ENCODE measurements around the gene LCE1D.

LCE1D gene

GRCh38 chr1:152823294-152823693 is 26.8 kb downstream of the LCE1D start:
- no peaks in the 10 kb centered on the region for H3K36me3 ChIP-seq (ENCODE audit: insufficient read depth, low read length)
- H3K9me3 ChIP-seq (ENCODE audit: low read length) = no peaks in the 10 kb centered on the region
- no peak overlapping the region for H3K4me3 ChIP-seq (ENCODE audit: low read depth in 1 of 2, low read length in 2 of 2)
- H3K27ac ChIP-seq (ENCODE audit: low read depth, low read length) = no peak overlapping the region
- H3K27me3 ChIP-seq (ENCODE audit: control insufficient read depth in 1 of 2, insufficient read depth in 2 of 2, low read length in 2 of 2) = no peaks in the 10 kb centered on the region
- no peak overlapping the region for H3K9ac ChIP-seq (ENCODE audit: low read length)
- no peaks in the 10 kb centered on the region for H3K4me1 ChIP-seq (ENCODE audit: insufficient read depth, low read length)

- H3K4me1 ChIP-seq (ENCODE audit: insufficient read depth, low read length) = no peaks in the 10 kb centered on the region
- no peaks in the 10 kb centered on the region for H3K9me3 ChIP-seq (ENCODE audit: low read length)
Observed at GRCh38 chr1:152824964-152825363, 28.4 kb downstream of the LCE1D start.

GRCh38 chr1:152827173-152827572 is 30.7 kb downstream of the LCE1D start, which contains the start of gene LCE1A:
LCE1A (plus strand) TSS chr1:152827473; CDS start chr1:152827473, 0 bp downstream.
- Histone ChIP-seq H3K36me3 (ENCODE audit: insufficient read depth, low read length) (no peaks in the 10 kb centered on the region), H3K9ac (ENCODE audit: low read length) (no peak within 1 kb of the TSS), H3K4me3 (ENCODE audit: low read depth in 1 of 2, low read length in 2 of 2) (no peak within 1 kb of the TSS), H3K9me3 (ENCODE audit: low read length) (no peaks in the 10 kb centered on the region), H3K27me3 (ENCODE audit: control insufficient read depth in 1 of 2, insufficient read depth in 2 of 2, low read length in 2 of 2) (no peaks in the 10 kb centered on the region), H3K27ac (ENCODE audit: low read depth, low read length) (no peak within 1 kb of the TSS), H3K4me1 (ENCODE audit: insufficient read depth, low read length) (no peaks in the 10 kb centered on the region)

More at GRCh38 chr1:152824964-152825363, 28.4 kb downstream of the LCE1D start:
- H3K9ac ChIP-seq (ENCODE audit: low read length) = no peak overlapping the region
- H3K27ac ChIP-seq (ENCODE audit: low read depth, low read length) = no peak overlapping the region
- H3K27me3 ChIP-seq (ENCODE audit: control insufficient read depth in 1 of 2, insufficient read depth in 2 of 2, low read length in 2 of 2) = no peaks in the 10 kb centered on the region
- H3K4me3 ChIP-seq (ENCODE audit: low read depth in 1 of 2, low read length in 2 of 2) = no peak overlapping the region
- no peaks in the 10 kb centered on the region for H3K36me3 ChIP-seq (ENCODE audit: insufficient read depth, low read length)

- H3K4me3 ChIP-seq (ENCODE audit: low read depth in 1 of 2, low read length in 2 of 2) = no peak overlapping the region
Observed at GRCh38 chr1:152836870-152837269, 40.3 kb downstream of the LCE1D start.

GRCh38 chr1:152842556-152842955 is 46.0 kb downstream of the LCE1D start, which contains the start of gene LCE6A:
LCE6A (plus strand) TSS chr1:152842856; CDS start chr1:152843521, 665 bp downstream.
- Histone ChIP-seq H3K27me3 (ENCODE audit: control insufficient read depth in 1 of 2, insufficient read depth in 2 of 2, low read length in 2 of 2) (no peaks in the 10 kb centered on the region), H3K4me1 (ENCODE audit: insufficient read depth, low read length) (no peaks in the 10 kb centered on the region)

More at GRCh38 chr1:152836870-152837269, 40.3 kb downstream of the LCE1D start:
- Histone ChIP-seq H3K9me3 (ENCODE audit: low read length) (no peaks in the 10 kb centered on the region), H3K27ac (ENCODE audit: low read depth, low read length) (no peak overlapping the region), H3K9ac (ENCODE audit: low read length) (no peak overlapping the region), H3K27me3 (ENCODE audit: control insufficient read depth in 1 of 2, insufficient read depth in 2 of 2, low read length in 2 of 2) (no peaks in the 10 kb centered on the region), H3K36me3 (ENCODE audit: insufficient read depth, low read length) (no peaks in the 10 kb centered on the region), H3K4me1 (ENCODE audit: insufficient read depth, low read length) (no peaks in the 10 kb centered on the region)

More at GRCh38 chr1:152842556-152842955, 46.0 kb downstream of the LCE1D start, which contains the start of gene LCE6A:
- Histone ChIP-seq H3K36me3 (ENCODE audit: insufficient read depth, low read length) (no peaks in the 10 kb centered on the region), H3K9ac (ENCODE audit: low read length) (no peak within 1 kb of the TSS), H3K27ac (ENCODE audit: low read depth, low read length) (no peak within 1 kb of the TSS), H3K4me3 (ENCODE audit: low read depth in 1 of 2, low read length in 2 of 2) (no peak within 1 kb of the TSS), H3K9me3 (ENCODE audit: low read length) (no peaks in the 10 kb centered on the region)
